BLaER1 (cell line): ENCODE results near the gene OR11H6.
A peak's percentile ranks its signal among the peaks of the same experiment; 100 is the strongest.
"Not testable (repeated sequence)": the region's sequence is repeated elsewhere in the genome, so short reads cannot be mapped to it uniquely, and the experiment has no call there.

ENCODE experiments used
- H3K27ac ChIP-seq: shearing (Covaris generic); formaldehyde crosslinking; 2 replicates; pipeline ENCODE4 v1.8.1; 2022
- H3K27me3 ChIP-seq: shearing (Covaris generic); formaldehyde crosslinking; 2 replicates; pipeline ENCODE4 v1.8.1; 2022
- H3K36me3 ChIP-seq: shearing (Covaris generic); formaldehyde crosslinking; 2 replicates; pipeline ENCODE4 v1.8.1; 2022
- H3K4me1 ChIP-seq: shearing (Covaris generic); formaldehyde crosslinking; 2 replicates; pipeline ENCODE4 v1.8.1; 2022
- H3K4me2 ChIP-seq: shearing (Covaris generic); formaldehyde crosslinking; 2 replicates; pipeline ENCODE4 v1.8.1; 2022
- H3K4me3 ChIP-seq: shearing (Covaris generic); formaldehyde crosslinking; 2 replicates; pipeline ENCODE4 v1.8.1; 2022
- H3K9ac ChIP-seq: shearing (Covaris generic); formaldehyde crosslinking; 2 replicates; pipeline ENCODE4 v1.8.1; 2022
- H3K9me3 ChIP-seq: shearing (Covaris generic); formaldehyde crosslinking; 2 replicates; pipeline ENCODE4 v1.8.1; 2022
- H4K20me1 ChIP-seq: shearing (Covaris generic); formaldehyde crosslinking; 2 replicates; pipeline ENCODE4 v1.8.1; 2022
- Cebpa-rat ChIP-seq: shearing (Covaris generic); IDR thresholded peaks from 2 replicates; pipeline ENCODE4 v1.8.1; 2022

OR11H6 gene

DNA sequence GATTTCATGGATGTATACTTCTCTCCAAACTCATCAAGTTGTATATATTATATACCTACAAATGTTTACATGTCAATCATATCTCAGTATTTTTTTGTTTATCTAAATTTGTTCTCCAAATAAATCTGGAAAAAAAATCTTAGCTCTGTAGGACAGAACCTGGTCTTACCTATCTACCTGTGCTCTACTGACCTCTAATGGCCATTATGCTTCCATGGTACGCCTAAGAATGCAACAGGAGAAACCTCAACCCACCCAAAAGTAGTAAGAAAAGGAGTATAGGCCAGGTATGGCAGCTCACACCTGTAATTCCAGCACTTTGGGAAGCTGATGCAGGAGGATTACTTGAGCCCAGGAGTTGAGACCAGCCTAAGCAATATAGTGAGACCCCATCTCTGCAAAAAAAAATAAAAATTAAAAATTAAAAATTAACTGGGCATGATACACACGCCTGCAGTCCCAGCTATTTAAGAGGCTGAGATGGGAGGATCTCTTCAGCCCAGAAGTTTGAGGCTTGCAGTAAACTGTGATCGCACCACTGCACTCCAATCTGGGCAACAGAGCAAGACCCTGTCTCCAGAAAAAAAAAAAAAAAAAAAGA, 24.2 kb downstream of the OR11H6 start:
- no peak overlapping the region for H3K27ac ChIP-seq
- H3K36me3 ChIP-seq, result no peaks in the 10 kb centered on the region
- no peaks in the 10 kb centered on the region for H4K20me1 ChIP-seq
- no peak for TF ChIP-seq Cebpa-rat
- H3K4me1 ChIP-seq, result no peaks in the 10 kb centered on the region
- H3K4me3 ChIP-seq, result no peak overlapping the region
- no peak overlapping the region for H3K9ac ChIP-seq
- H3K27me3 ChIP-seq, result no peaks in the 10 kb centered on the region
- H3K9me3 ChIP-seq, result peaks cover 9% of the 10 kb centered on the region
- H3K4me2 ChIP-seq, result no peak overlapping the region

DNA sequence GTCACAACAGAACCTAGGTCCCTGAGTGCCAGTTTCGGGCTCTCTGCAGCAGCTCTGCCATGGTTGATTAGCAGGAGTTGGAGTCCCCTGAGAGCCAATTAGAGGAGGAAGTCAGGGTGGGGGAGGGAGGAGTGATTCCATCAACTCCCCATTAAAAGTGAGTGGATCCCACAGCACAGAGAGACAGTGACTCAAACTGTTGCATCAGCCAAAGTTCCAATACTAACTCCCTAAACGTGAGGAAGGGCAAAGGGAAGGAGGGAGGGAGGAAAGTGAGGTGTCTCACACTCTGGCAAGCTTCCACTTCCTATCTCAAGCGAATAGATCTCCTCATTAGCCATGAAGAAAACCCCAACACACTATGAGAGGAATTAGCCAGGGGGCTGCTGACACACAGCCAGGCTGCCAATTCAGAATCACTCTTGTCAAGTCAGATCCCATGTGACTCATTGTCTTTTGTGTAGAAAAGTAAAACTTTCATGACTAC, 39.2 kb downstream of the OR11H6 start:
- Histone ChIP-seq H3K4me1 (peaks cover 13% of the 10 kb centered on the region), H4K20me1 (no peaks in the 10 kb centered on the region), H3K4me3 (no peak overlapping the region), H3K9ac (peak overlapping the region; percentile 46; the same call in 1 of the 2 replicates), H3K27ac (peak overlapping the region; percentile 55), H3K4me2 (peak overlapping the region; percentile 63), H3K36me3 (no peaks in the 10 kb centered on the region), H3K9me3 (0 out of 2 replicates have a peak, but pooled peaks cover 3% of the 10 kb centered on the region), H3K27me3 (no peaks in the 10 kb centered on the region)
- no peak for TF ChIP-seq Cebpa-rat

DNA sequence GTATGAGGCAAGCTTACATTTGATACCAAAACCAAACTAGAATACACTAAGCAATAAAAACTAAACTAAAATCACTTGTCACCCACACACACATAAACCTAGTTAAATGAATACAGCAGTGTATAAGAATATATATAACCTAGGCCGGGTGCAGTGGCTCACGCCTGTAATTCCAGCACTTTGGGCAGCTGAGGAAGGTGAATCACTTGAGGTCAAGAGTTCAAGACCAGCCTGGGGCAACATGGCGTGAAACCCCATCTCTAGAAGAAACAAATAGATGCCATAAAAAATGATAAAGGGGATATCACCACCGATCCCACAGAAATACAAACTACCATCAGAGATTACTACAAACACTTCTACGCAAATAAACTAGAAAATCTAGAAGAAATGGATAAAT, 40.9 kb downstream of the OR11H6 start:
- not testable (repeated sequence) for H3K27ac ChIP-seq, H3K4me3 ChIP-seq, H3K36me3 ChIP-seq, H3K27me3 ChIP-seq, H4K20me1 ChIP-seq, H3K9me3 ChIP-seq, H3K9ac ChIP-seq, H3K4me2 ChIP-seq
- peaks cover 13% of the 10 kb centered on the region for H3K4me1 ChIP-seq

DNA sequence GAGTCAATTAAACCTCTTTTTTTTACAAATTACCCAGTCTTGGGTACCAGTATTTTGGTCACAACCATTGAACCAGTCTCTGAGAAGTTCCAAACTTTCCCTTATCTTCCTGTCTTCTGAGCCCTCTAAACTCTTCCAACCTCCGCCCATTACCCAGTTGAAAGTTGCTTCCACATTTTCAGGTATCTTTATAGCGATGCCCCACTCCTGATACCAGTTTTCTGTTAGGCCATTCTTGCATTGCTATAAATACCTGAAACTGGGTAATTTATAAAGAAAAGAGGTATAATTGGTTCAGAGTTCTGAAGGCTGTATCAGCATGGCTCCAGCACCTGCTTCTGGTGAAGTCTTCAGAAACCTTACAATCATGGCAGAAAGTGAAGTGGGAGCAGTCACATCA, 50.6 kb downstream of the OR11H6 start:
- no peak for TF ChIP-seq Cebpa-rat
- Histone ChIP-seq H3K27ac (no peak overlapping the region), H3K4me2 (no peak overlapping the region), H3K36me3 (peaks cover 25% of the 10 kb centered on the region), H3K9ac (no peak overlapping the region), H4K20me1 (no peaks in the 10 kb centered on the region), H3K4me1 (no peaks in the 10 kb centered on the region), H3K27me3 (no peaks in the 10 kb centered on the region), H3K9me3 (peaks cover 49% of the 10 kb centered on the region), H3K4me3 (no peak overlapping the region)
